Measurements from ENCODE around the gene TFPT. TPM values are rescaled to one million over a fixed set of nuclear protein-coding genes. Genes with fewer than 3 reads are reported as not detected.
A peak's percentile ranks its signal among the peaks of the same experiment; 100 is the strongest.
"Not testable (repeated sequence)": the region's sequence is repeated elsewhere in the genome, so short reads cannot be mapped to it uniquely, and the experiment has no call there.

Gene TFPT
- total and polyA plus RNA-seq, 4 experiments from 2014 or later, result 17.2 to 31.0 (median 18.3) TPM

DNA sequence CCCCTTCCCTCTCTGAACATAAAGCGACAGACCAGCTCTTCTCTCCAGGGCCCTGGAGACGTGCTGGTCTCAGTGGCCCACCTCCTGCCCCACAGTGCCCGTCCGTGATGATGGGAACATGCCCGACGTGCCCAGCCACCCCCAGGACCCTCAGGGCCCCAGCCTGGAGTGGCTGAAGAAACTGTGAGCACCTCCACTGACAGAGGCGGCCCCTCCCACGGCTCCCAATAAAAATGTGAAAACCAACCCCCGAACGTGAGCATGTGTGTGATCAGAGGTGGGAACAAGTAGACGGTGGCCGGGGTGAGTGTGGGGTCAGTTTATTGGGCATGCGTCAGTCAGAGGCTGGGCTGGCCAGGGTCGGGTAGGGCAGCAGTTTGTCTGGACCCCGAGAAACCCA is 8.7 kb downstream of the TFPT start:
- peaks cover 13 to 29% (median 22%) of the 10 kb centered on the region in 4 donors for H3K4me1 Mint-ChIP-seq
- ChIA-PET POLR2A (ENCODE audit: partially characterized antibody) (no interaction called here), CTCF (ENCODE audit: partially characterized antibody) (no interaction called here)
- H3K4me1 ChIP-seq (ENCODE audit: insufficient read depth, low read length), result peaks cover 17% of the 10 kb centered on the region
- no peaks in the 10 kb centered on the region for H3K9me3 Mint-ChIP-seq
- H3K4me3 Mint-ChIP-seq, result no peak overlapping the region
- H3K9me3 ChIP-seq (ENCODE audit: control insufficient read depth in 1 of 2, low read length in 2 of 2), result no peaks in the 10 kb centered on the region
- intact Hi-C loops (cut with micrococcal nuclease), result loop anchor here (10.0 kb wide), 1 partner anchor 1548 kb away; the partner anchor contains the start of gene U2AF2
- peak overlapping the region in 2 of 7 donors; percentile 41 to 48 for H3K27ac Mint-ChIP-seq
- no peaks in the 10 kb centered on the region for H3K27me3 Mint-ChIP-seq
- H3K36me3 Mint-ChIP-seq, result peaks cover 23 to 51% of the 10 kb centered on the region in 2 donors
- H3K27ac ChIP-seq (ENCODE audit: low read depth, low read length), result no peak overlapping the region
- H3K4me3 ChIP-seq (ENCODE audit: low read length in 2 of 2), result no peak overlapping the region
- DNase-seq, result no peak
- peaks cover 43% of the 10 kb centered on the region for H3K36me3 ChIP-seq (ENCODE audit: insufficient read depth, low read length)
- H3K27me3 ChIP-seq (ENCODE audit: insufficient read depth, low read length), result no peaks in the 10 kb centered on the region

DNA sequence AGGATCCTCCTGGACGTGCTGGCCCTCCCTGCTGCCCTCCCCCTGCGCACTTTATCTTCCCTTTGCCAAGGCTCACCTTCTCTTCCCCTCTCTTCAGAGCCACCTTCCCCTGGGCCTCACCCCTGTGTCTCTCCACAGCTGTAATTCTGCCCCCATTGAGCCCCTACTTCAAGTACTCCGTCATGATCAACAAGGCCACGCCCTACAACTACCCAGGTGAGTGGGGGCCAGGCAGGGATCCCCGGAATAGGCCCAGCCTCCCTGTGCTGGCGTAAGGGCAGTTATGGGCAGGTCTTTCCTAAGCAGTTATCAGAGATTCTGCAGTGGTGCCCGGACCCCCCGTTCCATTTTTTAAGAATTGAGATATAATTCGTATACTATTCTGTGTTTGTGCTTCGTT is 9.7 kb downstream of the TFPT start:
- no peak overlapping the region for H3K4me3 ChIP-seq (ENCODE audit: low read length in 2 of 2)
- ChIA-PET POLR2A (ENCODE audit: partially characterized antibody) (interaction anchor here (4.8 kb wide), 1 partner anchor 10 kb away, joined by 78 read pairs; the partner anchor contains the start of genes PRPF31 and TFPT), CTCF (ENCODE audit: partially characterized antibody) (no interaction called here)
- H3K4me1 ChIP-seq (ENCODE audit: insufficient read depth, low read length), result peaks cover 17% of the 10 kb centered on the region
- H3K36me3 ChIP-seq (ENCODE audit: insufficient read depth, low read length), result peaks cover 40% of the 10 kb centered on the region
- intact Hi-C loops (cut with micrococcal nuclease), result loop anchor here (10.0 kb wide), 1 partner anchor 1549 kb away; the partner anchor contains the start of gene U2AF2
- Mint-ChIP-seq H3K4me1 (peaks cover 14 to 29% (median 22%) of the 10 kb centered on the region in 4 donors), H3K9me3 (no peaks in the 10 kb centered on the region), H3K4me3 (peak overlapping the region in 2 of 8 donors; percentile 20 to 49), H3K36me3 (peaks cover 21 to 48% of the 10 kb centered on the region in 2 donors), H3K27me3 (no peaks in the 10 kb centered on the region), H3K27ac (peak overlapping the region in 1 of 7 donors; percentile 47)
- H3K27me3 ChIP-seq (ENCODE audit: insufficient read depth, low read length), result no peaks in the 10 kb centered on the region
- no peak overlapping the region for H3K27ac ChIP-seq (ENCODE audit: low read depth, low read length)
- no peaks in the 10 kb centered on the region for H3K9me3 ChIP-seq (ENCODE audit: control insufficient read depth in 1 of 2, low read length in 2 of 2)
- DNase-seq, result no peak

DNA sequence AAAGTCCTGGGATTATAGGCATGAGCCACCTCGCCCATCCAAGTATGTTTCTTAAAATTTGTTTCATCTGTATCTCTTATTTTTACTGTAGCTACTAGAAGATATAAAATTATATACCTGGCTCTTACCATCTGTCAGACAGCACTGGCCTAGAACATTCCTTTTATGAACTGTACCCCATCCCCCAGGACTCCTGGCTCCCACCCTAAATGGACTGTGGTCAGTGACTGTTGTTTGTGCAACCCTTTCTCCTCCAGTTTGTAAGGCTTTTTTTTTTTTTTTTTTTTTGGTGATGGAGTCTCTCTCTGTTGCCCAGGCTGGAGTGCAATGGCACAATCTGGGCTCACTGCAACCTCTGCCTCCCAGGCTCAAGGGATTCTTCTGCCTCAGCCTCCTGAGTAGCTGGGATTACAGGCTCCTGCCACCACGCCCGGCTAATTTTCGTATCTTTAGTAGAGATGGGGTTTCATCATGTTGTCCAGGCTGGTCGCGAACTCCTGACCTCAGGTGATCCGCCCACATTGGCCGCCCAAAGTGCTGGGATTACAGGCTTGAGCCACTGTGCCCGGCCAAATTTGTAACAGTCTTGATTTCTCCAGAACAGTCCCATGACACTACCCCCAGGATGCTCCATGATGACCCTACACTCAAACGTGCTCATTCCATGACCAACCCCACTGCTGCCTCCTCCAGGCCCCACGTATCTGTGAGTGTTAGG is 10.3 kb downstream of the TFPT start:
- H3K27me3 Mint-ChIP-seq, result no peaks in the 10 kb centered on the region
- H3K4me3 Mint-ChIP-seq, result peak overlapping the region in 4 of 8 donors; percentile 8 to 58 (median 24)
- no peaks in the 10 kb centered on the region for H3K9me3 Mint-ChIP-seq
- no peak overlapping the region for H3K27ac Mint-ChIP-seq
- POLR2A ChIA-PET (ENCODE audit: partially characterized antibody), result interaction anchor here (4.8 kb wide), 1 partner anchor 11 kb away, joined by 78 read pairs; the partner anchor contains the start of genes PRPF31 and TFPT
- no peak overlapping the region for H3K27ac ChIP-seq (ENCODE audit: low read depth, low read length)
- H3K27me3 ChIP-seq (ENCODE audit: insufficient read depth, low read length), result no peaks in the 10 kb centered on the region
- peaks cover 18 to 44% of the 10 kb centered on the region in 2 donors for H3K36me3 Mint-ChIP-seq
- H3K36me3 ChIP-seq (ENCODE audit: insufficient read depth, low read length), result peaks cover 35% of the 10 kb centered on the region
- intact Hi-C loops (cut with micrococcal nuclease), result loop anchor here (10.0 kb wide), 1 partner anchor 1550 kb away; the partner anchor contains the start of gene U2AF2
- DNase-seq, result no peak
- H3K9me3 ChIP-seq (ENCODE audit: control insufficient read depth in 1 of 2, low read length in 2 of 2), result no peaks in the 10 kb centered on the region
- H3K4me1 ChIP-seq (ENCODE audit: insufficient read depth, low read length), result peaks cover 17% of the 10 kb centered on the region
- peaks cover 14 to 29% (median 19%) of the 10 kb centered on the region in 4 donors for H3K4me1 Mint-ChIP-seq
- CTCF ChIA-PET (ENCODE audit: partially characterized antibody), result no interaction called here
- no peak overlapping the region for H3K4me3 ChIP-seq (ENCODE audit: low read length in 2 of 2)

DNA sequence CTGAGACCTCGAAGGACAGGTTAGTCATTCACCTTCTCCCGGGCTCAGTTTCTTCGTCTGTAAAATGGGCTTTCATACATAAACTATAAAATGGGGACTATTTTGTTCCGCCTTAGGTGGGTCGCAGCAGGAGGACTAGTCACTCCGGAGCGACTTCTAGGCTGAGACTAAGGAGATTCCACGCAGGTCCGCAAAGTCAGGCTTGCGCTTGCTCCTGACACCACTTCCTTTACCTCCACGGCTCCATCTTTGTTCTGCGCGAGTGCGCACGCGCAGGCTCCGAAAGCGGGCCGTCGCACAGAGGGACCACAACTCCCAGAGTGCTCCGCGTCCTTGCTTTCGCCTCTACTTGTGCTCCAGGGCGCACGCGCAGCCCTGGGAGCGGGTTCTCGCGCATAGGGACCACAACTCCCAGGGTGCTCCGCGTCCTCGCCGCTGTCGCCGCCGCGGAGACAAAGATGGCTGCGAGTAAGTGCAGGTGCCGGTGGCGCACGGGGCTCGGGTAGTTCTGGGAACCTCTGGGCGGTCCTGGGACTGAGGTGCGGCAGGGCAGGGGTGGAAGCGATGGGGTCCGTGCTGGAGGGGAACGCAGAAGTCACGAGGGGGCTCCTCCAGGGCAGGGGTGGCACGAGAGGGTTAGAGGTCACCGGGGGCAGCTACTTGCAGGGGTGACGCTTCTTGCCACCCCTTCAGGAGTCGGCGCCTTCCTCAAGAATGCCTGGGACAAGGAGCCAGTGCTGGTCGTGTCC is 12.9 kb downstream of the TFPT start, which contains the start of gene NDUFA3:
TSS of gene NDUFA3 (plus strand) at position 435 of the 749 bp plus-strand sequence. CDS start at position 459, 24 bp downstream.
- peaks cover 14% of the 10 kb centered on the region for H3K36me3 ChIP-seq (ENCODE audit: insufficient read depth, low read length)
- Mint-ChIP-seq H3K4me1 (peaks cover 14 to 29% (median 19%) of the 10 kb centered on the region in 4 donors), H3K4me3 (peak within 1 kb of the TSS; percentile 95 to 100 (median 97)), H3K27me3 (no peaks in the 10 kb centered on the region), H3K9me3 (no peaks in the 10 kb centered on the region), H3K27ac (peak within 1 kb of the TSS; percentile 81 to 98 (median 96)), H3K36me3 (peaks cover 11 to 29% of the 10 kb centered on the region in 2 donors)
- CTCF ChIA-PET (ENCODE audit: partially characterized antibody), result interaction anchor here (1.1 to 2.9 kb wide), 2 partner anchors 12 to 99 kb away, joined by 3 to 13 read pairs; partner anchors contain the start of genes PRPF31, RPS9 and TFPT
- POLR2A ChIA-PET (ENCODE audit: partially characterized antibody), result interaction anchor here (0.6 to 4.8 kb wide), 8 partner anchors 10 to 246 kb away, joined by 3 to 78 read pairs (median 5); partner anchors contain the start of genes CNOT3, LENG1, MBOAT7 and MYADM
- H3K9me3 ChIP-seq (ENCODE audit: control insufficient read depth in 1 of 2, low read length in 2 of 2), result no peaks in the 10 kb centered on the region
- peak within 1 kb of the TSS; percentile 54 to 83 for H3K4me3 ChIP-seq (ENCODE audit: low read length in 2 of 2)
- H3K27ac ChIP-seq (ENCODE audit: low read depth, low read length), result peak within 1 kb of the TSS; percentile 65
- intact Hi-C loops (cut with micrococcal nuclease), result loop anchor here (1.0 to 10.0 kb wide), 5 partner anchors 13 to 1552 kb away; partner anchors contain the start of genes CNOT3, LENG1, PRPF31 and TFPT
- peaks cover 17% of the 10 kb centered on the region for H3K4me1 ChIP-seq (ENCODE audit: insufficient read depth, low read length)
- DNase-seq, result peak; percentile 96 to 99 (median 98)
- H3K27me3 ChIP-seq (ENCODE audit: insufficient read depth, low read length), result no peaks in the 10 kb centered on the region

DNA sequence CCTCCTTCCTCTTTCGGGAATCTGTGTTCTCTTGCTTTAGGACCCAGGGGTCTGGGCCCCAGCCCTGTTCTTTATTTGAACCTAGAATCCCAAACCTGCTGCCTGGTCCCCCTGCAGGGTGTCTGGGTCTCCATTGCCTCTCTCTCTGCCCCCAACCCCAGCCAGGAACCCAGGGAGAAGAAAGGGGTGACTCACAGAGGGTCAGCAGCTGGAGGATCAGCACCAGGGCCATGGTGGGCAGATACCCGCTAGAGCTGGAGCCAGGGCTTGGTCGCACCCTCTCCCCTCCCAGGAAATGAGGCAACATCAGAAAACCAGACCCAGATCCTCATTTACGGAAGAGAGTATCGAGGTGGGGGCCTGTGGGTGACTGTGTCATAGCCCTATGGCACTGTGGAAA is 14.9 kb downstream of the TFPT start, which contains the start of gene OSCAR:
TSS of gene OSCAR (minus strand) at position 243 of the 400 bp plus-strand sequence. CDS start at position 232, 11 bp downstream.
- Mint-ChIP-seq H3K9me3 (no peaks in the 10 kb centered on the region), H3K27ac (peak within 1 kb of the TSS in 5 of 7 donors; percentile 14 to 90 (median 73)), H3K4me3 (peak within 1 kb of the TSS in 7 of 8 donors; percentile 24 to 70 (median 47)), H3K36me3 (peaks cover 1 to 12% of the 10 kb centered on the region in 2 donors), H3K27me3 (peaks cover 0 to 3% of the 10 kb centered on the region in 2 donors), H3K4me1 (peaks cover 16 to 36% (median 20%) of the 10 kb centered on the region in 4 donors)
- no peak for DNase-seq
- H3K9me3 ChIP-seq (ENCODE audit: control insufficient read depth in 1 of 2, low read length in 2 of 2), result no peaks in the 10 kb centered on the region
- POLR2A ChIA-PET (ENCODE audit: partially characterized antibody), result no interaction called here
- peaks cover 27% of the 10 kb centered on the region for H3K4me1 ChIP-seq (ENCODE audit: insufficient read depth, low read length)
- no peak within 1 kb of the TSS for H3K4me3 ChIP-seq (ENCODE audit: low read length in 2 of 2)
- intact Hi-C loops (cut with micrococcal nuclease), result loop anchor here (10.0 kb wide), 1 partner anchor 1554 kb away; the partner anchor contains the start of gene U2AF2
- CTCF ChIA-PET (ENCODE audit: partially characterized antibody), result no interaction called here
- peaks cover 2% of the 10 kb centered on the region for H3K36me3 ChIP-seq (ENCODE audit: insufficient read depth, low read length)
- H3K27me3 ChIP-seq (ENCODE audit: insufficient read depth, low read length), result no peaks in the 10 kb centered on the region
- no peak within 1 kb of the TSS for H3K27ac ChIP-seq (ENCODE audit: low read depth, low read length)

DNA sequence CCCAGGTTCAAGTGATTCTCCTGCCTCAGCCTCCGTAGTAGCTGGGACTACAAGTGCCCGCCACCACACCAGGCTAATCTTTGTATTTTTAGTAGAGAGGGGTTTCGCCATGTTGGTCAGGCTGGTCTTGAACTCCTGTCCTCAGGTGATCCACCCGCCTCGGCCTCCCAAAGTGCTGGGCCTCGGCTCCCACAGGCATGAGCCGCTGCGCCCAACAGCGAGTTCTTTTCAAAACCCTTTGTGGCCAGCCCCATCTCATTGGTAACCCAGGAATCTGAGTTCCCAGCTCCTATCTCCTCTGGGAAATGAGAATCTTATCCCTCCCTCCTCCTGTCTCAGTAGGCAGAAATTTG is 15.6 kb downstream of the TFPT start:
- intact Hi-C loops (cut with micrococcal nuclease), result loop anchor here (10.0 kb wide), 1 partner anchor 1555 kb away; the partner anchor contains the start of gene U2AF2
- DNase-seq; H3K36me3 ChIP-seq (ENCODE audit: insufficient read depth, low read length); H3K9me3 Mint-ChIP-seq; H3K27ac Mint-ChIP-seq; H3K4me3 ChIP-seq (ENCODE audit: low read length in 2 of 2); H3K27me3 Mint-ChIP-seq; H3K36me3 Mint-ChIP-seq; POLR2A ChIA-PET (ENCODE audit: partially characterized antibody); H3K27me3 ChIP-seq (ENCODE audit: insufficient read depth, low read length); H3K9me3 ChIP-seq (ENCODE audit: control insufficient read depth in 1 of 2, low read length in 2 of 2); H3K27ac ChIP-seq (ENCODE audit: low read depth, low read length); H3K4me3 Mint-ChIP-seq: not testable (repeated sequence)
- peaks cover 14 to 35% (median 19%) of the 10 kb centered on the region in 4 donors for H3K4me1 Mint-ChIP-seq
- CTCF ChIA-PET (ENCODE audit: partially characterized antibody), result interaction anchor here (0.6 kb wide), 1 partner anchor 1305 kb away, joined by 4 read pairs; no protein-coding TSS in a partner anchor
- peaks cover 30% of the 10 kb centered on the region for H3K4me1 ChIP-seq (ENCODE audit: insufficient read depth, low read length)

All from CD4-positive, alpha-beta memory T cell (primary cell).